IPS-15b (cell line): ENCODE data around the gene ZNF444.
A peak's percentile ranks its signal among the peaks of the same experiment; 100 is the strongest.

Experiments
- H3K27me3 ChIP-seq: one replicate; pipeline ENCODE4 v1.6.1; 2013; ENCODE audit warnings: low read length; ENCODE audit not compliant: control insufficient read depth, insufficient read depth
- H3K36me3 ChIP-seq: one replicate; pipeline ENCODE4 v1.6.1; 2013; ENCODE audit warnings: low read length; ENCODE audit not compliant: control insufficient read depth, insufficient read depth
- H3K4me1 ChIP-seq: one replicate; pipeline ENCODE4 v1.6.1; 2013; ENCODE audit warnings: mild to moderate bottlenecking, low read length; ENCODE audit not compliant: control insufficient read depth, insufficient read depth
- H3K4me3 ChIP-seq: one replicate; pipeline ENCODE4 v1.5.1; 2013; ENCODE audit warnings: low read depth, low read length
- H3K9ac ChIP-seq: one replicate; pipeline ENCODE4 v1.6.1; 2013; ENCODE audit warnings: low read depth, mild to moderate bottlenecking, low read length
- H3K9me3 ChIP-seq: one replicate; pipeline ENCODE4 v1.6.1; 2013; ENCODE audit warnings: mild to moderate bottlenecking, low read length; ENCODE audit not compliant: control insufficient read depth, insufficient read depth

ZNF444 gene

DNA sequence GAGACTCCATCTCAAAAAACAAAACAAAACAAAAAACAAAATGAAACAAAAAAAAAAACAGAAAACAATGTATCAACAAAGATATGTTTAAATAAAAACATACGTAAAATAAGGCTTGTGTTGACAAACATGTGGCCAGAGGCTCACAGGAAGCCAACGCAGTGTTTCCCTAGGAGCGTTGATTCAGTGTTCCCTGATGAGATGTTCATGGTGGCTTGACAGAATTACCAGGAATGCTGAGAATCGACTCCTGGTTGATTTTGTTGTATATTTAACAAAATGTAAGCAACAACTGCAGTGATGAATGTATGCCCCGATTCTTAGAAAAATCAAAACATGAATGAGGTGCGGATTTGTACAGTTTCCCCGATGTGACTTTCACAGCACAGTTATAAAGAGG lies 11.1 kb upstream of the ZNF444 start:
- Histone ChIP-seq H3K4me1 (peaks cover 8% of the 10 kb centered on the region), H3K9me3 (no peaks in the 10 kb centered on the region), H3K9ac (no peak overlapping the region), H3K27me3 (no peaks in the 10 kb centered on the region), H3K36me3 (no peaks in the 10 kb centered on the region), H3K4me3 (no peak overlapping the region)

DNA sequence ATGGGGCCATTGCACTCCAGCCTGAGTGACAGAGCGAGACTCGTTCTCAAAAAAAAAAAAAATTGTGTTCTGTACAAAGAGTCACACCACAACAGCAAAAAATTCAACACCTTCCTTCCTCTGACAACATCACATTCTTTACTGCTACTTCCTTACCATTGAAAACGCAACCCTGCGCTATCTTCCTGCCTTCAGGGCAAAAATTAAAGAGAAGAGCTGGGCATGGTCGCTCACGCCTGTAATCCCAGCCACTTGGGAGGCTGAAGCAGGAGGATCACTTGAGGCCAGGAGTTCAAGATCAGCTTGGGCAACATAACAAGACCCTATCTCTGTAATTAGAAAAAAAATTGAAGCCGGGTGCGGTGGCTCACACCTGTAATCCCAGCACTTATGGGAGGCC lies 9.4 kb upstream of the ZNF444 start:
- no peak overlapping the region for H3K9ac ChIP-seq
- H3K9me3 ChIP-seq, result no peaks in the 10 kb centered on the region
- H3K4me1 ChIP-seq, result peaks cover 17% of the 10 kb centered on the region
- no peak overlapping the region for H3K4me3 ChIP-seq
- H3K27me3 ChIP-seq, result no peaks in the 10 kb centered on the region
- no peaks in the 10 kb centered on the region for H3K36me3 ChIP-seq

DNA sequence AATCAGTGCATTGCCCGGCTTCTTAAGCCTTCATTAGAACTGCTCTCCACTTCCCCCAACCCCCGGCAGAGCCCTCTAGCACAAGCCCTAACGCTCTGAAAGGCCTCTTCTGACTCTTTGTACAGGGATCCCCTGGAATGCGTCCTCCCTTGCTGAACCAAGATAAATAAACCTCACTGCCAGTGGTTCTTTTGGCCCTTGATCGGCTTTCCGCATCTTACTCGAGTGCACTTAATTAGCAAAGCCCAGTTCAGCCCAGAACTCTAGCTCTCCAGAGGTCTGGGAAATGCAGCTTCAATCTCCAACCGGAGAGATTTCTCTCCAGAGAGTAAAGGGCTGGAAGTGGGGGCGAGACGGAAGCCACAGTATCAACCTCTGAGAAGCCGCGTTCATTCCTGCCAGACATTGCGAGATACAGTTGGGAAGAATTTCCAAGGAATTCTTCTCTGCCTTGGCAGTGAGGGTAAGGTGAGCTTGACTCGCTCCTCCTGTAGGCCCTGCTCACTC lies 8.7 kb upstream of the ZNF444 start:
- Histone ChIP-seq H3K4me3 (no peak overlapping the region), H3K9me3 (no peaks in the 10 kb centered on the region), H3K36me3 (no peaks in the 10 kb centered on the region), H3K9ac (no peak overlapping the region), H3K4me1 (peaks cover 17% of the 10 kb centered on the region), H3K27me3 (no peaks in the 10 kb centered on the region)

DNA sequence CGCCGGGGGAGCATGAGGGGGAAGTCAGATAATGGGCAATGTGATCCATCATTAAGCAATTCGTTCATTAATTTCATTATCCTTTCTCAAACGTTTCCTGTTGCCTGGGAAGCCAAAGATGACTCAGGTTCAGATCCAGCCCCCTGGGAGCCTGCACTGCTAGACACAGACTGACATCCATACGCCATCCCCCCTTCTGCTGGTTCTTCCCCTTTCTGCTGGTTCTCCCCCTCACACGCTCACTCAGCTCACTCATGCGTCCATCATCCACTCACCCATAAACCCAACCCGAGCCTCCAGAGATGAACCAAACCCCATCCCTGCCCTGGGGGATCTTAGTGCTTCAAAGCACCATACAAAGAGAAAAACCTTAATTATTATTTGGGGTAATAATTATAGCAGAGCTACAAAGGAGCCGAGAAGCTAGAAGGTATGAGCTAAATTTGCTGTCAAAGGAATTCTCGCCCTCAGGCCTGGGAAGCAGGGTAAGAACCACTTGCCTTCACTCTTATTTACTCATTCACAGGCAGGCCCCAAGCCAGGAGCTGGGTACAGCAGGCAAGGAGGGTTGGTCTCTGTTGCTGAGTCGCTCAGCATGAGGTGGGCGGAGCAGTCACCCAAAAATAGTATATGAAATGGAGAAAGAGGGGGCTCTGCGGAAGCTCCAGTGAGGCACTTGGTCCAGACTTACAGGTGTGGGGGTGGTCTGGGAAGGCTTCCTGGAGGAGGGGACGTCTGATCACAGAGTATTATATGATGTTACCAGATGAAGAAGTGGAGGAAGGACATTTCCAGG lies 7.0 kb upstream of the ZNF444 start:
- H3K27me3 ChIP-seq, result no peaks in the 10 kb centered on the region
- no peaks in the 10 kb centered on the region for H3K36me3 ChIP-seq
- H3K9ac ChIP-seq, result no peak overlapping the region
- H3K4me1 ChIP-seq, result peaks cover 17% of the 10 kb centered on the region
- H3K4me3 ChIP-seq, result no peak overlapping the region
- H3K9me3 ChIP-seq, result no peaks in the 10 kb centered on the region

DNA sequence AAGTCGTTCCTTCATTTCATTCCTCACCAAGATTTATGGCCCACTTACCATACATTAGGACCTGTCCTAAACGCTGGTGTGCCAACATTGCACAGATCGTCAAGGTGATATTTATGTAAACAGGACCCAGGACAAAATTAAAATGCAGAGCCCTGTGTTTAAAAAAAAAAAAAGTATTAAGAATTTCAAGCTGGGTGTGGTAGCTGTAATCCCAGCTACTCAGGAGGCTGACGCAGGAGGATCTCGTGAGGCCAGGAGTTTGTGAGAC lies 6.5 kb upstream of the ZNF444 start:
- Histone ChIP-seq H3K9ac (no peak overlapping the region), H3K4me1 (peaks cover 17% of the 10 kb centered on the region), H3K27me3 (no peaks in the 10 kb centered on the region), H3K9me3 (no peaks in the 10 kb centered on the region), H3K36me3 (no peaks in the 10 kb centered on the region), H3K4me3 (no peak overlapping the region)

DNA sequence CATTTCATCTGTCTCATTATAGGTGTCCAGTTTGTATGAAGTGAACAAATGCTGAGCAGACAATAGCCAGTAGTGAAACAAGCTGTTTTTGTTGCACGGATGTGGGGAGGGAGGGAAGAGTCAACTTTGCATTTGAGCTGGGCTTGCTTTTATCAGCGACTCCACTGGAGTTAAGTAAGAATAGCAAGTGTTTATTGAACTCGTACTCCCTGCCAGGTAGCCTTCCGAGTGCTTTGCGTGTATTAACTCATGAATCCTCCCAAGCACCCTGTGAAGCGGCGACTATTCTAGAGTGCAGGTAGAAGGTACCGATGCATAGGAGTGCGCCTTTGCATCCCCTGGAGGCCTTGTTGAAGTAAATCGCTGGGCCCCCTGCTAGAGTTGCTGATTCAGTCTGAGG lies 4.7 kb upstream of the ZNF444 start:
- Histone ChIP-seq H3K36me3 (no peaks in the 10 kb centered on the region), H3K9me3 (no peaks in the 10 kb centered on the region), H3K4me3 (peak overlapping the region; percentile 16), H3K4me1 (peaks cover 17% of the 10 kb centered on the region), H3K27me3 (no peaks in the 10 kb centered on the region), H3K9ac (no peak overlapping the region)

DNA sequence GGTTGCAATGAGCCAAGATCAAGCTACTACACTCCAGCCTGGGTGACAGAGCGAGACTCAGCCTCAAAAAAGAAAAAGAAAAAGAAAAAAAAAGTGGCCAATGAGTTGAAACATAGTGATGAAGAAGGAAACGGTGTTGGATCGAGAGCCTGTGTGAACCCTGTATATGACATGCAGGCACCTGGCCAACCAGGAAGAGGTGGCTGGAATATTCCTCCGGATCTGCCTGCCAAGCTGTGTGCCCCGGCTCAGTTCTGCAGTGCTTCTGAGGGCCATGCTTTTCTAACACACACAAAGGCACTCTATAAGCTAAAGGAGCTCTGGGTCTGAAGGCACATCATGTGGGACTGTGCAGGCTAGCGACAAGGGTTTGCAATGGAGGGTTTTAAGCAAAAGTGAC lies 3.7 kb upstream of the ZNF444 start:
- Histone ChIP-seq H3K9ac (no peak overlapping the region), H3K4me3 (no peak overlapping the region), H3K36me3 (no peaks in the 10 kb centered on the region), H3K4me1 (peaks cover 20% of the 10 kb centered on the region), H3K9me3 (no peaks in the 10 kb centered on the region), H3K27me3 (no peaks in the 10 kb centered on the region)

DNA sequence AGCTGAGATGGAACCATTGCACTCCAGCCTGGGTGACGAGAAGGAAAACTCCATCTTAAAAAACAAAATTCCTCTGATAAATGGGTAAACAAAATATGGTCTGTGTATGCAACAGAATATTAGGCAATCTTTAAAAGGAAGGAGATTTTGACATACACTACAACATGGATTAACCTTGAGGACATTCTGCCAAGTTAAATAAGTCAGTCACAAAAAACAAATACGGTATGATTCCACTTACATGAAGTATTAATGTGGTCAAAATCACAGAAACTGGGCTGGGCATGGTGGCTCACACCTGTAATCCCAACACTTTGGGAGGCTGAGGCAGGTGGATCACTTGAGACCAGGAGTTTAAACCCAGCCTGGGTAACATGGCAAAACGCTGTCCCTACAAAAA lies 3.0 kb upstream of the ZNF444 start:
- H3K9me3 ChIP-seq, result no peaks in the 10 kb centered on the region
- H3K27me3 ChIP-seq, result no peaks in the 10 kb centered on the region
- H3K4me3 ChIP-seq, result no peak overlapping the region
- no peak overlapping the region for H3K9ac ChIP-seq
- peaks cover 20% of the 10 kb centered on the region for H3K4me1 ChIP-seq
- H3K36me3 ChIP-seq, result no peaks in the 10 kb centered on the region

DNA sequence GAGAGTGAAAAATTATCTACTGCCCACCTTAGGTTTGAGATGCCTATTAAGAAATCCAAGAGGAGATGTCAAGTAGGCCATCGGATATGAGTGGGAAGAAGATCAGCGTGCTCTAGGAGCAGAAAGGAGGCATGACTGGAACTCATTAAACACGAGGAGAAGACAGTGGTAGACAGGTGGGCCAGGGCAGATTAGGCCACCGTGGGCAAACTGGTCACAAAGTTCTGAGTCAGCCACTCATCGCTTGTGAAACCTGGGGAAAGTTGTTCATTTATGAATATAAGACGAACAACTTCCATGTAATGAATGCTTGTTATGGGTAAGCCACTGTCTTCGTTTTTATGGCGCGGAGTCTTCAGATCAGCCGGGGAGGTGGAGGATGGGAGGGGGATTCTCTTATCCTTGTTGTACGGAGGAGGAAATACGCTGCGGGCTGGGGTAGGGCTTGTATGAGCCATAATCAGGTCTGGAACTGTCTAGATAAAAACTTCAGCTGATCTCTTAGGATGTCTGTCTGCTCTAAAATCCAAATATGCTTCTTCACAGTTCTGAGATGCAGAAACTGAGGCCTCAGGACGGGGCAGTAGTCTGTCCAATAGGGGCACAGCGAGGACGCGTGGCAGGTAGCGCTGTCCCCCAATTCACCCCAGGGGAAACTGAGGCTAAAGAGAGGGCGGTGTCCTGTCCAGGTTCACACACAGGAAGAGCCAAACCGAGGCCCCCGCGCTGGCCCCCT lies 1.1 kb upstream of the ZNF444 start:
- H3K27me3 ChIP-seq, result no peaks in the 10 kb centered on the region
- no peaks in the 10 kb centered on the region for H3K9me3 ChIP-seq
- H3K36me3 ChIP-seq, result no peaks in the 10 kb centered on the region
- H3K9ac ChIP-seq, result no peak overlapping the region
- peak overlapping the region; percentile 70 for H3K4me3 ChIP-seq
- peaks cover 12% of the 10 kb centered on the region for H3K4me1 ChIP-seq

DNA sequence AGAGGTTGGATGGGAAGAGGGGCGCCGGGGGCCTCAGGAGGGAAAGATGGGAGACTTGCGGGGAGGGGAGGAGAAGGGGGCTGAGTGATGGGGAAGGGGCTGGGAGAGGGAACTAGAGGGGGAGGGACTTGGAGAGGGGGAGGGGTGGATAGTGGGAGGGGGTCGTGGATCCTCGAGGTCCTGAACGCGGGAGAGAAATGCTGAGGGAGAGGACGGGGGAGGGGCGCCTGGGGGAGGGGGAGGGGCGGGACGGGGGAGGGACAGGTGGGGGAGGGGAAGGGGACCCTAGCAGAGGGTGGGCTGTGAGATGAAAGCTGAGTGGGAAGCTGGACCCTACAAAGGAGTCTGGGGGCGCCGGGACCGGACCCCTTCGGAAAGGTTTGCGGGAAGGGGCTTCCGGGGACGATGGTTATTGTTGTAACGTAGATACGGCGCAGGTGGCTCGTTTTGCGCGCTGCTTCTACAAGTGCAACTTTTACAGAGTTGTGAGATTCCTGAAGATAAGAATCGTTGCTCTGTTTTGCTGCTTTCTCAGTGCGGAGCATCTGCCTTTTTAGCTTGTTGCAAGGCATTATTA lies 418 bp downstream of the ZNF444 start:
- Histone ChIP-seq H3K4me3 (peak overlapping the region; percentile 82), H3K27me3 (no peaks in the 10 kb centered on the region), H3K9ac (peak overlapping the region; percentile 70), H3K36me3 (no peaks in the 10 kb centered on the region), H3K4me1 (peaks cover 2% of the 10 kb centered on the region), H3K9me3 (no peaks in the 10 kb centered on the region)

DNA sequence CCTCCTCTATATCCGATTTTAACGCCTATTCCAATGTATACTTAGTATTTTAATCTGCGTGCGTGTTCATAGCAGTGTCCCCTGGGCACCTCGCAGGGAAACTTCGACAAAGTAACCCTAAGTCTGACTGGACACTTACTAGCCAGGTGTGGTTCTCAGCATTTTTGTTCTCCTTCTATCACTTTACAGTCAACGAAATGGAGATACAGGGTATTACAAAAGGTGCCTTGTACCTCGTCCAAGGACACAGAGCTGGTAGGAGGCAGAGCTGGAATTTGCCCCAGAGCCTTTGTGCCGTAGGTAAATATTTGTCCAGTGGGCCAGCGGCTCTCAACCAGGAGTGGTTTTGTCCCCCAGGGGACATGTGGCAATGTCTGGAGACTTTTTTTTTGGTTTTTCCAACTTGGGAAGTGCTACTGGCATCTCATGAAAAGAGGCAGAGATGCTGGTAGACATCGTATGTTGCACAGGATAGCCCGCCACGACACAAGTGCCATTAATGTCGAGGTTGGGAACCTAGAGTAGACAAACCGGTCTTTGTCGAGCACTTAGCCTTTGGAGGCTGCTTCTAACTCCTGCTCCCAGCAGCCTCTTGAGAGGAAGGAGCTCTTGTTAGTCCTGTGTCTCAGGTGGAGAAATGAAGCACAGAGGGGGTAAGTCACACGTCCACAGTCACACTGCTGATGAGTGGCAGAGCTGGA lies 1.1 kb downstream of the ZNF444 start:
- H3K9me3 ChIP-seq, result no peaks in the 10 kb centered on the region
- H3K27me3 ChIP-seq, result no peaks in the 10 kb centered on the region
- peaks cover 4% of the 10 kb centered on the region for H3K36me3 ChIP-seq
- peaks cover 2% of the 10 kb centered on the region for H3K4me1 ChIP-seq
- H3K9ac ChIP-seq, result peak overlapping the region; percentile 70
- peak overlapping the region; percentile 82 for H3K4me3 ChIP-seq
